HUDEP-2 (cell line): ENCODE data around the gene BCAP31.

ENCODE experiments used
- DNase-seq, 76 experiments: peaks; one replicate each; lab custom pipeline; 2025; ENCODE audit not compliant: unreplicated experiment in 76 of 76; lab: John Stamatoyannopoulos, UW

Gene BCAP31

GRCh38 chrX:153665726-153666306 lies 58.4 kb downstream of the BCAP31 start:
- no peak for DNase-seq

- peak in 35 of 76 experiments; percentile 1 to 40 (median 17) for DNase-seq
Observed at GRCh38 chrX:153662266-153662665, 61.9 kb downstream of the BCAP31 start.

GRCh38 chrX:153659268-153659667 lies 64.9 kb downstream of the BCAP31 start:
- DNase-seq = no peak

- no peak for DNase-seq
Observed at GRCh38 chrX:153657161-153657560, 67.0 kb downstream of the BCAP31 start.

- DNase-seq = no peak
Observed at GRCh38 chrX:153653556-153653955, 70.6 kb downstream of the BCAP31 start.

- DNase-seq = peak in 5 of 76 experiments; percentile 2 to 15 (median 3)
Observed at GRCh38 chrX:153651540-153652079, 72.6 kb downstream of the BCAP31 start.

GRCh38 chrX:153650959-153651358 lies 73.2 kb downstream of the BCAP31 start:
- DNase-seq = no peak
